ENCODE results near the gene RPS6KC1.
"Not testable (repeated sequence)": the region's sequence is repeated elsewhere in the genome, so short reads cannot be mapped to it uniquely, and the experiment has no call there.

The RPS6KC1 gene

GRCh38 chr1:213201380-213202155, 150.5 kb downstream of the RPS6KC1 start:
- no peak for DNase-seq

GRCh38 chr1:213211201-213211600, 160.2 kb downstream of the RPS6KC1 start:
- DNase-seq: no peak

GRCh38 chr1:213219076-213219475, 168.0 kb downstream of the RPS6KC1 start:
- not testable (repeated sequence) for DNase-seq

- DNase-seq: no peak
Observed at GRCh38 chr1:213221209-213221608, 170.2 kb downstream of the RPS6KC1 start.

GRCh38 chr1:213227458-213227857, 176.4 kb downstream of the RPS6KC1 start:
- DNase-seq: no peak

- no peak for DNase-seq
Observed at GRCh38 chr1:213231795-213232231, 180.8 kb downstream of the RPS6KC1 start.

GRCh38 chr1:213242883-213243282, 191.8 kb downstream of the RPS6KC1 start:
- DNase-seq: no peak

- DNase-seq: peak in 7 of 58 donors; percentile 1 to 40 (median 13)
Observed at GRCh38 chr1:213244664-213245091, 193.6 kb downstream of the RPS6KC1 start.

- no peak for DNase-seq
Observed at GRCh38 chr1:213245260-213245910, 194.3 kb downstream of the RPS6KC1 start.

- no peak for DNase-seq
Observed at GRCh38 chr1:213247038-213247437, 196.0 kb downstream of the RPS6KC1 start.

GRCh38 chr1:213249395-213249794, 198.4 kb downstream of the RPS6KC1 start:
- no peak for DNase-seq

GRCh38 chr1:213250041-213250440, 199.0 kb downstream of the RPS6KC1 start:
- no peak for DNase-seq

- no peak for DNase-seq
Observed at GRCh38 chr1:213250446-213250845, 199.4 kb downstream of the RPS6KC1 start.

- DNase-seq: no peak
Observed at GRCh38 chr1:213251972-213252371, 200.9 kb downstream of the RPS6KC1 start.

- DNase-seq: no peak
Observed at GRCh38 chr1:213256438-213257087, 205.5 kb downstream of the RPS6KC1 start.

GRCh38 chr1:213260311-213261075, 209.5 kb downstream of the RPS6KC1 start:
- DNase-seq: no peak

GRCh38 chr1:213264531-213264930, 213.5 kb downstream of the RPS6KC1 start:
- DNase-seq: no peak

- DNase-seq: no peak
Observed at GRCh38 chr1:213266983-213267772, 216.1 kb downstream of the RPS6KC1 start.

- no peak for DNase-seq
Observed at GRCh38 chr1:213268221-213268620, 217.2 kb downstream of the RPS6KC1 start.

- DNase-seq: no peak
Observed at GRCh38 chr1:213269829-213270228, 218.8 kb downstream of the RPS6KC1 start.

- no peak for DNase-seq
Observed at GRCh38 chr1:213273546-213273945, 222.5 kb downstream of the RPS6KC1 start.
